Limb (tissue), 2 donors: ENCODE data around the gene CDC23.
"Not testable (repeated sequence)": the region's sequence is repeated elsewhere in the genome, so short reads cannot be mapped to it uniquely, and the experiment has no call there.

ENCODE experiments used
- DNase-seq, 2 donors: peaks; one replicate each; pipeline ENCODE4 v3.0.0-alpha.2; 2016; ENCODE audit errors: extremely low spot score in 2 of 2

The CDC23 gene

DNA sequence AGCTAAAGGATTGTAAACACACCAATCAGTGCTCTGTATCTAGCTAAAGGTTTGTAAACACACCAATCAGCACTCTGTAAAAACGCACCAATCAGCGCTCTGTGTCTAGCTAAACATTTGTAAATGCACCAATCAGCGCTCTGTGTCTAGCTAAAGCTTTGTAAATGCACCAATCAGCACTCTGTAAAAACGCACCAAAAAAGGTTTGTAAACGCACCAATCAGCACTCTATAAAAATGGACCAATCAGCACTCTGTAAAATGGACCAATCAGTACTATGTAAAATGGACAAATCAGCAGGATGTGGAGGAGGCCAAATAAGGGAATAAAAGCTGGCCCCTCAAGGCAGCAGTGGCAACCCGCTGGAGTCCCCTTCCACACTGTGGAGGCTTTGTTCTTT, 69.5 kb downstream of the CDC23 start:
- DNase-seq: not testable (repeated sequence)

DNA sequence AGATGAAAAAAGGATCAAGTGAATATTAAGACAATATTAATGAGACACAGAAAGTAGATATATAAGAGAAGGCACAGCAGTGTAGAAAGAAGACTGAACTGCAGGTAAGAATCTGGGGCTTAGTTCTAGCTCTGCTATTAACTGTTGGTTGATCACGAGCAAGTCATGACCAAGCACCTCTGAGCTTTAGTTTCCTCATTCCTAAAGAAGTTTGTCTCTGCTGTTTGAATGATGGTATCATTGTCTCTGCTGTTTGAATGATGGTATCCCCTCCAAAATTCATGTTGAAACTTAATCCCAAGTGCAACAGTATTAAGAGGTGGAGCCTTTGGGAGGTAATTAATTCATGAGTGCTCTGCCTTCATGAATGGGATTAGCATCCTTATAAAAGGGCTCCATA, 71.4 kb downstream of the CDC23 start:
- no peak for DNase-seq

DNA sequence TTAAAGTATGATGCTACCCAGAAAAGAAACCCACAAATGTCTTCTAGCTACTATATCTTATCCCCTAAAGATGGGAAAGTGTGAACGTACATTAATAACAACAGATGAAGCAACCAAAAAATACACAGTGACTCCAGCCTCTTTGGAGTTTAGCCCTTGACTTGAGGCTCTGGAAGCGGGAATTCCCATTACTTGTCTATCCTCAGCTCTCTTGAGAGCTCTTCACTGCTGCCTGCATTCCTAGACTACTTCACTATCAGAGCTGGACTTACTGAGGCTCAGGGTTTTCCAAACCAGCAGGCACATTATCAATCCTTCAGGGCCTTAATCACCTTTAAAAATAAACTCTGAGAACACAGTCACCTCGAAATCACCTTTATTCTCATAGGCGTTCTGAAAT, 72.9 kb downstream of the CDC23 start:
- DNase-seq: no peak

DNA sequence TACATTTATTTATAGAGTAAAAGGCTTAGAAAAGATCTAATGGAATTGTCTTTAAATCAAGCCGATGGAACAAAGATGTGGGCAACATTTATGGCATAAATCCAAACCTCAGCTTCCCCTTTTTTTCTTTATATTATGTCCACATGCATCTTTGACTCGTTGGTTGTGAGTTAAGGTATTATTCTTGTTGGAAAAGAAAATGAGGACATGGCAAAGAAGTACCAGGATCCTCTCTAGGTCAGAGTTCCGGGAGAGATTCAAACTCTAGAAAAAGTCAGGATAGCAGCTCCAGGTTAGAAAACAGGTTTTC, 73.4 kb downstream of the CDC23 start:
- no peak for DNase-seq

DNA sequence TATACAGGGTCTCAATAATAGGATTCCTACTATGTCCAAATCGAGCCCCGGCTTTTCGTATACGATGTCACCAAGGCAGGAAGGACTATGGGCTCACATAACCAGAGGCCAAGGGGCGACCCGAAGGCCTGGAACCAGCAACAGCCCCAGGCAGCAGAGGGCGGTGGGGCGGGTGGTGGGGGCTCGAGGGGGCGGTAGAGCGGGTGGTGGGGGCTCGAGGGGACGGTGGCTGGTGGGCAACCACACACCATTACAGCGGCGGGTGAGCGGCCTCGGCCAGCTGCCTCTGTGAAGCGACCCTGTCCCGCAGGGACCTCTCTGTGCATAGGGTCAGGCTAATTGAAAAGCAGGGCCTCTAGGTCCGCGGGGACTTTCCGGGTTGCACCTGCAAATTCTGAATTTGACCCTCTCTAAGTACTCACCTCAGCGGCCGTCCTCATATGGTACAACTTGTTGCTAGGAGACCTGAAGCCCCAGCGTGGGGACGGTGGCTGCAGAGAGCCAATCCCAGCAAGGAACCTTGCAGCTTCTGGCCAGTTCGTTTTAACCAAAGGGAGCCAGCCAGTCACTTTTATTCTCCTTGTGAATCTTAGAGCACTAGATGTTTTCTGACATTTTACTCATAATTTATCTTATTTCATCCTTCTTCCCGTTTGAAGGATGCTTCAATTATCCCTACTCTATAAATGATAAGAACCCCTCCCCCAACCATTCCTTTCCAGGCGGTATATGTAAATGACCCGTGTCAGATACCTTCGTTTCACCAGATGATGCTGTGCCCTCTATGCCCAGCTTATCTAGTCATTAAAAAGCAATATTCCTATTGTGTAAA, 74.0 kb downstream of the CDC23 start, which contains the start of gene NME5:
NME5 (minus strand) TSS at position 480 of the 832 bp plus-strand sequence. CDS start 648 bp downstream, outside the sequence.
- DNase-seq: peak; percentile 61 to 80
